HEK293T (cell line): ENCODE data around the gene TLE4.

ENCODE experiments used
- CTCF ChIA-PET: fragments of 350-600 bp; formaldehyde crosslinking; extraction: SDS; loops from one replicate; lab custom pipeline; 2021; ENCODE audit warnings: antibody characterized with exemption, inconsistent platforms; lab: Yijun Ruan, JAX
- POLR2A ChIA-PET: fragments of 350-600 bp; formaldehyde crosslinking; extraction: SDS; loops from one replicate; lab custom pipeline; 2020; ENCODE audit warnings: antibody characterized with exemption, inconsistent platforms; lab: Yijun Ruan, JAX
- DNase-seq: peaks from one replicate; pipeline ENCODE4 v3.0.0; 2012; ENCODE audit warnings: mixed read lengths; ENCODE audit errors: extremely low spot score
- ARNT ChIP-seq: fragments of 450-650 bp; IDR thresholded peaks from 2 replicates; pipeline ENCODE4 v1.6.1; 2017; ENCODE audit warnings: mild to moderate bottlenecking
- BHLHE40 ChIP-seq: fragments of 450-650 bp; IDR thresholded peaks from 2 replicates; pipeline ENCODE4 v1.6.1; 2016; ENCODE audit warnings: mild to moderate bottlenecking, moderate library complexity, borderline replicate concordance
- ELF4 ChIP-seq: fragments of 450-650 bp; IDR thresholded peaks from 2 replicates; pipeline ENCODE4 v1.6.1; 2017; ENCODE audit warnings: antibody characterized with exemption
- FOXA1 ChIP-seq: fragments of 450-650 bp; IDR thresholded peaks from 2 replicates; pipeline ENCODE4 v1.6.1; 2016; ENCODE audit warnings: mild to moderate bottlenecking
- FOXK2 ChIP-seq: fragments of 450-650 bp; IDR thresholded peaks from 2 replicates; pipeline ENCODE4 v1.6.1; 2016; ENCODE audit warnings: mild to moderate bottlenecking
- FOXM1 ChIP-seq: fragments of 450-650 bp; IDR thresholded peaks from 2 replicates; pipeline ENCODE4 v1.6.1; 2017; ENCODE audit warnings: mild to moderate bottlenecking, borderline replicate concordance
- HDGF ChIP-seq: fragments of 450-650 bp; IDR thresholded peaks from 2 replicates; pipeline ENCODE4 v1.6.1; 2017; ENCODE audit warnings: antibody characterized with exemption, borderline replicate concordance
- L3MBTL2 ChIP-seq: fragments of 450-650 bp; conservative IDR thresholded peaks from 2 replicates; pipeline ENCODE4 v1.6.1; 2016; ENCODE audit warnings: mild to moderate bottlenecking
- LEF1 ChIP-seq: fragments of 450-650 bp; IDR thresholded peaks from 2 replicates; pipeline ENCODE4 v1.6.1; 2017; ENCODE audit warnings: mild to moderate bottlenecking, borderline replicate concordance
- NFRKB ChIP-seq: fragments of 450-650 bp; IDR thresholded peaks from 2 replicates; pipeline ENCODE4 v1.6.1; 2016; ENCODE audit warnings: mild to moderate bottlenecking, moderate library complexity
- PKNOX1 ChIP-seq: fragments of 450-650 bp; IDR thresholded peaks from 2 replicates; pipeline ENCODE4 v1.6.1; 2016
- SP1 ChIP-seq: fragments of 450-650 bp; IDR thresholded peaks from 2 replicates; pipeline ENCODE4 v1.6.1; 2017
- SUZ12 ChIP-seq: fragments of 450-650 bp; IDR thresholded peaks from 2 replicates; pipeline ENCODE4 v1.6.1; 2016; ENCODE audit warnings: mild to moderate bottlenecking
- TARDBP ChIP-seq: fragments of 450-650 bp; IDR thresholded peaks from 2 replicates; pipeline ENCODE4 v1.6.1; 2016
- ZNF384 ChIP-seq: fragments of 450-650 bp; IDR thresholded peaks from 2 replicates; pipeline ENCODE4 v1.6.1; 2016

Gene TLE4

GRCh38 chr9:79665931-79666330 is 94.2 kb downstream of the TLE4 start:
- CTCF ChIA-PET: interaction anchor here (0.8 kb wide), 1 partner anchor 91 kb away, joined by 4 read pairs; no protein-coding TSS in a partner anchor
- no peak for DNase-seq
- TF ChIP-seq BHLHE40 (no peak), FOXK2 (no peak), SUZ12 (no peak), PKNOX1 (no peak), LEF1 (no peak), ZNF384 (no peak), L3MBTL2 (no peak), HDGF (no peak), ARNT (no peak), FOXA1 (no peak), TARDBP (no peak), FOXM1 (no peak), ELF4 (no peak)
- POLR2A ChIA-PET: interaction anchor here (0.7 to 5.4 kb wide), 3 partner anchors 8 to 94 kb away, joined by 3 to 41 read pairs (median 3); partner anchors contain the start of gene TLE4

GRCh38 chr9:79667120-79667519 is 95.4 kb downstream of the TLE4 start:
- CTCF ChIA-PET: no interaction called here
- POLR2A ChIA-PET: interaction anchor here (0.6 to 1.4 kb wide), 3 partner anchors 17 to 96 kb away, joined by 3 to 6 read pairs (median 4); partner anchors contain the start of gene TLE4
- TF ChIP-seq SUZ12: no peak
- no peak for TF ChIP-seq L3MBTL2
- no peak for TF ChIP-seq LEF1
- TF ChIP-seq PKNOX1: no peak
- no peak for TF ChIP-seq ARNT
- no peak for TF ChIP-seq NFRKB
- TF ChIP-seq SP1: no peak
- no peak for TF ChIP-seq FOXM1
- DNase-seq: no peak

- ChIA-PET CTCF (interaction anchor here (0.6 to 1.1 kb wide), 2 partner anchors 57 to 88 kb away, joined by 3 to 5 read pairs; no protein-coding TSS in a partner anchor), POLR2A (interaction anchor here (0.6 to 1.4 kb wide), 2 partner anchors 16 to 96 kb away, joined by 3 to 6 read pairs; partner anchors contain the start of gene TLE4)
- TF ChIP-seq SUZ12: no peak
- no peak for TF ChIP-seq ARNT
- TF ChIP-seq TARDBP: no peak
- no peak for TF ChIP-seq ELF4
- TF ChIP-seq ZNF384: no peak
- DNase-seq: no peak
Measured at GRCh38 chr9:79667817-79668436, 96.2 kb downstream of the TLE4 start.

- ChIA-PET POLR2A (no interaction called here), CTCF (interaction anchor here (0.6 to 1.1 kb wide), 3 partner anchors 45 to 97 kb away, joined by 3 to 5 read pairs (median 3); no protein-coding TSS in a partner anchor)
- DNase-seq: no peak
- no peak for TF ChIP-seq PKNOX1
- TF ChIP-seq L3MBTL2: no peak
- no peak for TF ChIP-seq ZNF384
Measured at GRCh38 chr9:79668956-79669355, 97.2 kb downstream of the TLE4 start.

- CTCF ChIA-PET: no interaction called here
- TF ChIP-seq TARDBP (no peak), NFRKB (no peak), BHLHE40 (no peak), LEF1 (no peak), ELF4 (no peak), SUZ12 (no peak), FOXK2 (no peak), SP1 (no peak)
- POLR2A ChIA-PET: interaction anchor here (2.9 kb wide), 1 partner anchor 99 kb away, joined by 21 read pairs; the partner anchor contains the start of gene TLE4
- DNase-seq: no peak
Measured at GRCh38 chr9:79670269-79670961, 98.7 kb downstream of the TLE4 start.

GRCh38 chr9:79671558-79671957 is 99.8 kb downstream of the TLE4 start:
- CTCF ChIA-PET: interaction anchor here (0.7 kb wide), 1 partner anchor 11 kb away, joined by 3 read pairs; no protein-coding TSS in a partner anchor
- no peak for TF ChIP-seq SP1

GRCh38 chr9:79672236-79672635 is 100.5 kb downstream of the TLE4 start:
- no peak for DNase-seq
- no peak for TF ChIP-seq BHLHE40
- TF ChIP-seq PKNOX1: no peak
- TF ChIP-seq L3MBTL2: no peak
- TF ChIP-seq TARDBP: no peak
- TF ChIP-seq NFRKB: no peak
- TF ChIP-seq FOXK2: no peak
- TF ChIP-seq FOXM1: no peak
- TF ChIP-seq SP1: no peak
- ChIA-PET CTCF (no interaction called here), POLR2A (interaction anchor here (1.1 to 2.9 kb wide), 3 partner anchors 9 to 101 kb away, joined by 4 to 21 read pairs (median 5); partner anchors contain the start of gene TLE4)

More at GRCh38 chr9:79671558-79671957, 99.8 kb downstream of the TLE4 start:
- POLR2A ChIA-PET: interaction anchor here (1.1 to 2.9 kb wide), 2 partner anchors 8 to 100 kb away, joined by 5 to 21 read pairs; partner anchors contain the start of gene TLE4
- no peak for DNase-seq
